Kidney epithelial cell (primary cell): ENCODE data around the gene NFATC2. TPM values are rescaled to one million over a fixed set of nuclear protein-coding genes. Genes with fewer than 3 reads are reported as not detected.

ENCODE experiments used
- DNase-seq: peaks from one replicate; pipeline ENCODE4 v3.0.0-alpha.2; 2010; ENCODE audit warnings: low read depth
- H3K27me3 ChIP-seq: 2 replicates; pipeline ENCODE4 v1.6.0; 2011; ENCODE audit warnings: low read length; ENCODE audit not compliant: control insufficient read depth, insufficient read depth
- H3K36me3 ChIP-seq: 2 replicates; pipeline ENCODE4 v1.5.1; 2011; ENCODE audit warnings: low read length; ENCODE audit not compliant: control insufficient read depth, insufficient read depth
- H3K4me3 ChIP-seq: 2 replicates; pipeline ENCODE4 v1.5.1; 2011; ENCODE audit warnings: low read depth, mild to moderate bottlenecking, control low read depth, low read length
- CTCF ChIP-seq: IDR thresholded peaks from 2 replicates; pipeline ENCODE4 v1.5.1; 2011; ENCODE audit warnings: mild to moderate bottlenecking, moderate library complexity, low read length, control low read depth, inconsistent platforms; ENCODE audit not compliant: insufficient read depth, poor library complexity, severe bottlenecking
- total RNA-seq: library from RNA; depleted of rRNA; stranded (reverse); fragments of >200 nt; gene quantifications from 2 replicates; pipeline ENCODE4 v1.2.3, GENCODE V29; 2015

NFATC2 gene
- total RNA-seq, 1 donor from 2014 or later: 2.9 TPM

- TF ChIP-seq CTCF: no peak
- H3K36me3 ChIP-seq: no peaks in the 10 kb centered on the region
- no peaks in the 10 kb centered on the region for H3K27me3 ChIP-seq
- peak; percentile 43 for DNase-seq
- H3K4me3 ChIP-seq: no peak overlapping the region
These were observed 9.0 kb downstream of the NFATC2 start for GRCh38 chr20:51533291-51534172.

- Histone ChIP-seq H3K36me3 (no peaks in the 10 kb centered on the region), H3K4me3 (no peak overlapping the region), H3K27me3 (no peaks in the 10 kb centered on the region)
- DNase-seq: no peak
- no peak for TF ChIP-seq CTCF
These were observed 9.8 kb downstream of the NFATC2 start for GRCh38 chr20:51532577-51533191.

GRCh38 chr20:51531712-51532456 lies 10.6 kb downstream of the NFATC2 start:
- TF ChIP-seq CTCF: no peak
- DNase-seq: no peak
- Histone ChIP-seq H3K27me3 (no peaks in the 10 kb centered on the region), H3K36me3 (no peaks in the 10 kb centered on the region), H3K4me3 (no peak overlapping the region)

GRCh38 chr20:51531141-51531710 lies 11.3 kb downstream of the NFATC2 start:
- Histone ChIP-seq H3K4me3 (no peak overlapping the region), H3K27me3 (no peaks in the 10 kb centered on the region), H3K36me3 (no peaks in the 10 kb centered on the region)
- TF ChIP-seq CTCF: no peak
- DNase-seq: peak; percentile 41

GRCh38 chr20:51529758-51530157 lies 12.8 kb downstream of the NFATC2 start:
- Histone ChIP-seq H3K36me3 (no peaks in the 10 kb centered on the region), H3K27me3 (no peaks in the 10 kb centered on the region), H3K4me3 (no peak overlapping the region)
- no peak for TF ChIP-seq CTCF
- DNase-seq: no peak
